Measurements from ENCODE around the gene ZNF248.

ZNF248 gene

GRCh38 chr10:37821237-37821636 lies 36.2 kb downstream of the ZNF248 start:
- no peak for DNase-seq (ENCODE audit: low read depth in 2 of 2)

- DNase-seq (ENCODE audit: low read depth in 2 of 2): no peak
Observed at GRCh38 chr10:37819797-37820196, 37.6 kb downstream of the ZNF248 start.

GRCh38 chr10:37816290-37816689 lies 41.1 kb downstream of the ZNF248 start:
- DNase-seq (ENCODE audit: low read depth in 2 of 2): no peak

DNA sequence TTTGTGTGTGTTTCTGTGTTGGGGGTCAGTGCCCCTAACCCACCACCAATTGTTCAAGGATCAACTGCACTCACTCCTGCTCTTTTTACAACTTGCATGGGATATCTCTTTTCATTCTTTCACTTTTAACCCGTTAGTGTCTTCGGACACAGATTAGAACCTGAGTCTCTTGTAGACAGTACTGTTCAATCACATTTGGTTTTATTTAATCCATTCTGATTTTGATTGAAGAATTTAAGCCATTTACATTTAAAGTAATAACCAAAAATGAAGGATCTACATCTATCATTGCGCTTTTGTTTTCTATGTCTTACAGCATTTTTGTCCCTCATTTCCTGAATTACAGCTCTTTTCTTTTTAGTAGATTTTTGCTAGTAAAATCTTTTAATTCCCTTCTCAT lies 43.6 kb downstream of the ZNF248 start:
- no peak for DNase-seq (ENCODE audit: low read depth in 2 of 2)

- DNase-seq (ENCODE audit: low read depth in 2 of 2): no peak
Observed at GRCh38 chr10:37812290-37812689, 45.1 kb downstream of the ZNF248 start.

DNA sequence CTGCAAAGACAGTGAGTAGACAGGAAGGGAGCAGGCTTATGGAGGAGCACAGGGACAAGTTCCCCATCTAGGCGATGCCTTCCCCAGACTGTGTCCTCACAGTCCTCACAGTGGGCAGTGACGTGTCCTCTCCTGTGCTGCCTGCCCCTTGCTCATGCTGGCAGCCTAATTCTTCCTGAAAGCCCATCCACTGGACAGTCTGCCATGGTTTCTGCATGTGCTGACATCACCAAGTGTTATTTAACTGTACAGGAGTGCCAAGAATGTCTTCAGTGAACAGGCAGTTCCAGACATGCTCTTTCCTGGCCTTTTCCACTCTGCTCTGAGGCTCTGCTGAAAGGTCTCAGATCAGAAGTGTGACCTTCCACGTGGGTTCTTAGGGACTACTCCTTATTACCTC lies 54.1 kb downstream of the ZNF248 start:
- no peak for DNase-seq (ENCODE audit: low read depth in 2 of 2)

DNA sequence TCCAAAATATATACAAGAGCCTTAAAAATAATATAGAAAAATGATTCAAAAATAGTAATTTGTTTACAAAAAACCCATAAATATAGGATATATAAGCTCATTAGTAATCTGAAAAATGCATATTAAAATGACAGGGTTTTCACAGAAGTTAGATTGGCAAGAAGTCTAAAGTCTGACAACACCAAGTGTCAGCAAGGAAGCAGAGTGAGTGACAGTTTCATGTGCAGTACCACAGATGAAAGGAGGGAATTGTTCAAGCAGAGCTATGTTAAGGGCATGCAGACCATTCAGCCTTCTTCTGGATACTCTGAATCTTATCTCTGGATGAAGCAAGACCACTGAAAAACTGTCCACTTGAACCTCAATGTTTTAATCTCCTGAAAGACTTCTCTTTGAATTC lies 55.9 kb downstream of the ZNF248 start:
- no peak for DNase-seq (ENCODE audit: low read depth in 2 of 2)

DNA sequence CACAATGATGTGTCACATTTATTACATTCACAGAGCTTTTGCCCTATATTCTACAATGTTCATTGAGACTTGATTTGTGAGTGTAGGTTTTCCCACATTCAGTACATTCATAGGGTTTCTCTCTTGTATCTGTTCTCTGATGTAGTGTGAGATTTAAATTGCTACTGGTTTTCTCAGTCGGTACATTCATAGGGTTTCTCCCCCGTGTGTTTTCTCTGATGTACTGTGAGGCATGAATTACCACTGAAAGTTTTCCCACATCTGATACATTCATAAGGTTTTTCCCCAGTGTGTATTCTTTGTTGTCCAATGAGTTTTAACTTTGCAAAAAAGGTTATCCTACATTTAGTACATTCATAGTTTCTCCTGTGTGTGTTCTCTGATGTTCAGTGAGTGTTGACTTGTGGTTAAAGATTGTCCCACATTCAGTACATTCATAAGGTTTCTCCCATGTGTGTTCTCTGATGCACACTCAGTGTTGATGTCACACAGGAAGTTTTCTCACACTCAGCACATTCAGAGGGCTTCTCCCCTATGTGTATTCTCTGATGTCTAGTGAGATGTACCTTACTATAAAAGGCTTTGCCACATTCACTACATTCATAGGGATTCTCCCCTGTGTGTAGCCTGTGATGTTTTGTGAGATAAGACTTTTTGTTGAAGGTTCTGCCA lies 63.0 kb downstream of the ZNF248 start:
- no peak for DNase-seq (ENCODE audit: low read depth in 2 of 2)

- DNase-seq (ENCODE audit: low read depth in 2 of 2): no peak
Observed at GRCh38 chr10:37789590-37789989, 67.8 kb downstream of the ZNF248 start.

- no peak for DNase-seq (ENCODE audit: low read depth in 2 of 2)
Observed at GRCh38 chr10:37784678-37785077, 72.7 kb downstream of the ZNF248 start.

DNA sequence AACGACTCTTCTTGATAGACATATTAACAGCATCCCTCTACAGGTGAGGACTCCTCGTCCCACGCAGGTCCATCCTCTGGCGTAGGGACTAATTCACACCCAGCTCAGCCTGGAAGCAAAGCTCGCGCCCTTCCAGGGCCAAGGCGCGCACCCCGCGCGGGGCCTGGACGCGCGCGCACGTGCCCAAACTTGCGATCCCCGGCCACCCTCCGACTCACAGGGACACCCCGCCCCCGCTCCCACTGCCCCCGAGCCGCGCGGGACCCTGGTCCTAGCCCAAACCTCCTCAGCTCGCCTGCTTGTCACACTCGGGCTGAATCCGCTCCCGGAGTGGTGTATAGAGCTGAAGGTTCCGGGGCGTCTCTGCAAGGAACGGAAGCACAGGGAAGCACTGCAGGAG lies 76.9 kb downstream of the ZNF248 start:
- DNase-seq (ENCODE audit: low read depth in 2 of 2): no peak

DNA sequence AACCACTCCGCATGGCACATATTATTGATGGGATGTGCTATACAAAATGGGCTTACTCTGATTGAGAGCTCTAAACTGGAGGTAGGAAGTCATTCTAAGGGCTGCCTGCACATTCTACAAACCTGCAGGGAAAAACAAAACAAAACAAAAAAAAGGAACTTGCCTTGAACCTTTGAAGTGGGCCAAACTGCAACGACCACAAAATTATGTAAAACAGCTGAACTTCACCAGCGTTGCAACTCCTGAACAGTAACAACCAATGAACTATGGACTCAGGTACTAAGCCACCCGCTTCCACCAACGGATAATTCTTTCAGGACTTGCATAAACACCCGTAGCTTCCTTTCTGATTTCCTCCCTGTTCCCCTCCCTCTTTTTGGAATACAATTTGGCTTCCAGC lies 80.4 kb downstream of the ZNF248 start:
- DNase-seq (ENCODE audit: low read depth in 2 of 2): no peak

GRCh38 chr10:37775612-37776011 lies 81.8 kb downstream of the ZNF248 start:
- DNase-seq (ENCODE audit: low read depth in 2 of 2): no peak

DNA sequence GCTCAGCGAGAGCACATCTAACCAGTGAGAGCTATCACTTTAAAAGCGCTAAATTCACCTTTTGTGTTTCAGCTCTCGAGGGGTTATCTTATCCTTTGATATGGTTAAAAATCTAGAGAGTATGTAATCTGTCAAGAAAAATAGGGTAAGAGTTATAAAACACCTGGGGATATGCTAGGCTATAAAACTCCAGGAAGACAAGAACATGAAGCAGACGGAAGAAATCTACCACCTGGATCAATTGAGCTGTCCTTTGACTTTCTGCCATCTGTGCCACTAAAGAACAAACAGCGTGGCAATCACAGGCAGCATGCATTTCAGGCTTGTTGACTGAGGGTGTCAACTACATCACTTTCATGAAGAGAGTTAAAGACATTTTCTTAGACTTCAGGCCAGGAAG lies 83.1 kb downstream of the ZNF248 start:
- no peak for DNase-seq (ENCODE audit: low read depth in 2 of 2)

DNA sequence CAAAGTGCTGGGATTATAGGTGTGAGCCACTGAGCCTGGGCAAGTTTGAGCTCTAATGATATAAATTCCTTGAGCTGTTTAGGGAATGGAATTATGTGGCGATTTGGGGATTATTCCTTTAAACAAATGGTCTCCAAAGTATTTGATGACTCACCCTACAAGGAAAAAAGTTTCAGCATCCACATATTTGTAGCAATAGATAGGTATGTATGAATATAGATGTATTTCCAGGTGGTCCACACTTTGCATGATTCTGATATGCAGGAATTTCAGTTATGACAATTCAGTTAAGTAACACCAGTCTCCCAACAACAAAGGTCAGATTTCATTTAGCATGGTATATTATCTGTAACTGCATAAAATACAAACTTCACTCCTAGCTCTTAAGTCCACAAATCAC lies 92.2 kb downstream of the ZNF248 start:
- no peak for DNase-seq (ENCODE audit: low read depth in 2 of 2)

DNA sequence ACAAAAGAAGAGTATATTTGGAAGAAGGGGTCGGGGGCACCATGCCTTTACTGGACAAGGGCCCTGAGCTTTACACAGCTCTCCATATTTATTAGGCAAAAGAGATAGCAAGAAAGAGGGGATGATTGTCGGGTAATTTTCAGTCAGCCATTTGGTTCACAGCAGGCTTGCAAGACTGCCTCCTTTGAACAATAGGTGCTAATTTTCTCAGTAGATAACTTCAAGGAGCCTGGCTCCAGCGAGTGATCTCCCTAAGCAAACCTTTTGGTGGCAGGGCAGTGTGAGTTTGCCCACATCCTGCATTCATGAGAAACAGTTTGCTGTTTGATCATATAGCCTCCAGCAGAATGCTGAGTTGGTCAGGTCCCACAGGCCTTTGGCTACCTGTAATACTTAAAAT lies 94.3 kb downstream of the ZNF248 start:
- DNase-seq (ENCODE audit: low read depth in 2 of 2): no peak

GRCh38 chr10:37762287-37762686 lies 95.1 kb downstream of the ZNF248 start:
- no peak for DNase-seq (ENCODE audit: low read depth in 2 of 2)

DNA sequence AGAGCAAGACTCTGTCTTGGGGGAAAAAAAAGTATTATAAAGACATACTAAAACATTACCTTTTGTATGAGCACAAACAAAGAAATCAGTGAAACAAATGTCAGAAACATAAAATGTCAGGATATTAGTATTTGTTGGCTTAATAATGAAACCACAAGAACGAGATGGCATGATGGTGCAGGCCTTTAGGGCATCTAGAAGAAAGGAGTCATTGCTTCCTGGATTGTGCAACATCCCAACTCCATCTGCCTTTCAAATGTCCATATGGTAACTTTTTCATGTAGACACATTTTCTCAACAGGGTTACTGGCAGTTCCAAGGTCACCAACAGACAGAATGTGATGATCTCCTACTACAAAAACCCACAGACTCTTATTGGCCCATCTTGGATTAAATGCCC lies 96.6 kb downstream of the ZNF248 start:
- DNase-seq (ENCODE audit: low read depth in 2 of 2): no peak

- DNase-seq (ENCODE audit: low read depth in 2 of 2): no peak
Observed at GRCh38 chr10:37758074-37758473, 99.3 kb downstream of the ZNF248 start.

DNA sequence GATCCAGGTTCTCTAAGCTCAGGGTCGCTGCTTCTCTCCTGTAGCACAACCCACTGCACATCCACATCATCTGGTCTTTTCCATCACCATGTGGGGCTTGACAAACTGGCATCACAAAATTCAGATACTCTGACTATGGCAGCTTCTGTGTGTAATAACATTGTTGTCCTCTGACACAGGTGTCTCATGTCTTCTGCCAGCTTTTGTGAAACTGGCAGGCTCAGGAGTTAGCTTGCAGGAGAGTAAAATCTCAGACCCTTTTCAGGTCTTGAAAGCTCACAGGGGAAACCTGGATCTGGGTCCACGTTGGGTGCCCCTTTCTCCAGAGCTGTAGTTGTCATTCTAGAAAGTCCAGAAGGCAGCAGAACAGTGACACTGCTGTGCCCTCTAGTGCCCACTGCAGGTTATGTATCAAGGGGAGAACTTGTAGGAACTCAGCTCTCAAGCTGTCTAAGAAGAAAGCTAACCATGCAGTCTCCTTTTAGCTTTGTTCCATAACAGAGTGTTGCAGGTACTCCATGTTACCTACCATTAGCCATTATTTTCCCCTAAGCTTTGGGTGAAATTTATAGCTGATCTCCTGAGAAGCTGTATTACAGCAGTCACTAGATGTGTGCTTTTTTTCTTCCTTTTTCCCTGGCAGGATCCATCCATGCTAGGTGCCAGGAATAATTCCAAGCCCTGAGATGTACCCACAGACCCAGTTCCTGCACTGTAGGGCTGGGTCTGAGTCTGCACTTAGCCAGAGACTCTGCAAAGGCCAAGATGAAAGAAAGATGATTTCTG lies 102.7 kb downstream of the ZNF248 start:
- DNase-seq (ENCODE audit: low read depth in 2 of 2): no peak

DNA sequence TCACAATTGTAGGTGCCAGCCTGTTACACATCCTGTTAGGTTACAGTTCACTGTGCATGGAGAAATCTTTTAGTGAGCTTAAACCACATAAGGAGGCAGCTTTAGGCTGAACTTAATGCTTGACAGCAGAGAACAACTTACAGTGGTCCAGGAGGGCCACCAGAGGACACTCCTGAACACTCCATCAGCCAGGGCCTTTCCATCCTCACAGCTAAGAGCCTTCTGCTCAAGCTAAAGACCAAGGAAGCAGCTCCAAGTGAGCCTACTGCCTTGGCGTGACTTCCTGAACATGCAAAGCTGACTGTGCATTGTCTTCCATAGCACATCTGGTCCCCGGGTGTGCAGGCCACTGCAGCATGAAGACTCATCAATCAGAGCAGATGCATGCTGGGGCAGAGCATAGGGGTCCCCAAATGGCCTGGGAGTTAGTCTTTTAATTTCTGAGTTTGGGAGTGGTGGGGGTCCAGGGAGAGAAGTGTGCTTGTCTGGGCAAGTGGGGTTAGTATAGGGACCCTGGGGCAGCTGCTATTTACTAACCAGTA lies 105.0 kb downstream of the ZNF248 start:
- no peak for DNase-seq (ENCODE audit: low read depth in 2 of 2)

- no peak for DNase-seq (ENCODE audit: low read depth in 2 of 2)
Observed at GRCh38 chr10:37748170-37748569, 109.2 kb downstream of the ZNF248 start.

DNA sequence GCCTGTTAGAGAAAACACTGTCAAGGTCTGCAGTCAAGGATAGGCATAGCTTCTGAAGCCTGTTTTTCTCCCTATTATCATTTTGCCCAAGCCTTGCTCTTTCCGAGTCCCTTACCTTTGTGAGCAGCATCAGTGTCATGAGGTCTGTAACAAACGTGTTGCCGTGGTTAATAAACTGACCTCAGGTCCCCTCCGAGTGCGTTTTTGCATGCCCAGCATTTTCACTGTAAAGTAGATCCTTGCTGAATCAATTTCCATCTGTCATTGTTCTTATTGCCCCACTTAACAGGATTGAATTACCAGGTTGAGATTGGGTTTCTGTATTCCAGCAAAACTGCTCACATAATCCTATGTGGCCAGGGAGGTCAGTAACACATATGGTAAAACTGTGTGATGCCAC lies 110.3 kb downstream of the ZNF248 start:
- no peak for DNase-seq (ENCODE audit: low read depth in 2 of 2)
